K562 (cell line): ENCODE measurements around the gene LRRTM4. TPM values are rescaled to one million over a fixed set of nuclear protein-coding genes. Genes with fewer than 3 reads are reported as not detected.

ENCODE experiments used
- ATAC-seq: fragments of 200-7000 bp; cut with Tn5 transposase; 3 replicates; pipeline ENCODE4 v1.9.1; 2020; ENCODE audit warnings: moderate library complexity
- BruUV-seq: library from RNA; stranded (reverse); fragments of 400-500 nt; replicated peaks from 2 replicates; lab custom pipeline; 2021; lab: Mats Ljungman, UMichigan
- CTCF ChIA-PET: fragments of 300-600 bp; formaldehyde crosslinking; extraction: SDS; loops from one replicate; lab custom pipeline; 2021; ENCODE audit warnings: low intra/inter-chr PET ratio; lab: Yijun Ruan, JAX
- POLR2A ChIA-PET: fragments of 300-600, 350-650 bp; sonication (Branson Sonifier 250); formaldehyde crosslinking; extraction: SDS; loops from one replicate; lab custom pipeline; 2021; ENCODE audit warnings: antibody characterized with exemption, inconsistent platforms; lab: Yijun Ruan, JAX
- DNase-seq, 4 experiments: peaks; one replicate each; pipeline versions ENCODE4 v3.0.0 to v3.0.0-alpha.2; 2011 to 2018; ENCODE audit warnings: low spot score in 3 of 4, mixed read lengths in 3 of 4; ENCODE audit errors: extremely low read depth in 1 of 4
- FAIRE-seq: peaks from 2 replicates; lab custom pipeline; 2011; peaks lifted over from hg19 to GRCh38; lab: Jason Lieb, UNC
- H2AFZ ChIP-seq: 2 replicates; pipeline ENCODE4 v1.6.0; 2011; ENCODE audit warnings: low read depth, low read length, control low read depth, inconsistent platforms
- H3K27ac ChIP-seq: fragments of 200-600 bp; 3 replicates; pipeline ENCODE4 v1.8.0; 2011; ENCODE audit warnings: low read depth, mild to moderate bottlenecking, control low read depth, inconsistent platforms, low read length, moderate library complexity, mixed read lengths; ENCODE audit errors: extremely low read depth
- H3K27me3 ChIP-seq, 2 experiments: fragments of 300-600 bp in 1 of 2; 2 replicates in 1 of 2; 3 replicates in 1 of 2; pipeline versions ENCODE4 v1.6.0 to v1.8.0; 2011; ENCODE audit warnings: inconsistent platforms in 2 of 2, low read length in 2 of 2, mild to moderate bottlenecking in 1 of 2, mixed read lengths in 1 of 2, moderate library complexity in 1 of 2; ENCODE audit not compliant: control insufficient read depth in 2 of 2, insufficient read depth in 2 of 2
- H3K36me3 ChIP-seq: fragments of 300-600 bp; 3 replicates; pipeline ENCODE4 v1.8.0; 2011; ENCODE audit warnings: mild to moderate bottlenecking, low read length, inconsistent platforms; ENCODE audit not compliant: control insufficient read depth, insufficient read depth
- H3K4me1 ChIP-seq, 2 experiments: fragments of 200-600 bp in 1 of 2; replicated peaks in 1 of 2; 2 replicates in 1 of 2; 3 replicates in 1 of 2; pipeline versions ENCODE4 v1.5.1 to v1.8.0; 2011; ENCODE audit warnings: inconsistent platforms in 2 of 2, low read length in 2 of 2, mild to moderate bottlenecking in 1 of 2, mixed read lengths in 1 of 2, moderate library complexity in 1 of 2; ENCODE audit not compliant: control insufficient read depth in 2 of 2, insufficient read depth in 2 of 2
- H3K4me2 ChIP-seq: 2 replicates; pipeline ENCODE4 v1.6.1; 2011; ENCODE audit warnings: low read length, control low read depth, inconsistent platforms, mixed read lengths; ENCODE audit not compliant: insufficient read depth
- H3K4me3 ChIP-seq: fragments of 200-600 bp; sonication (generic), shearing (Covaris generic); 2 replicates; pipeline ENCODE4 v1.5.1; 2016; ENCODE audit warnings: control low read depth, inconsistent platforms
- H3K79me2 ChIP-seq: fragments of 200-600 bp; 3 replicates; pipeline ENCODE4 v1.8.0; 2011; ENCODE audit warnings: low read length, inconsistent platforms; ENCODE audit not compliant: control insufficient read depth, insufficient read depth
- H3K9ac ChIP-seq, 2 experiments: 2 replicates each; pipeline versions ENCODE4 v1.6.0 to v1.6.1; 2011; ENCODE audit warnings: low read depth in 2 of 2, low read length in 2 of 2, control low read depth in 1 of 2, inconsistent platforms in 1 of 2, mild to moderate bottlenecking in 1 of 2, mixed read lengths in 1 of 2; ENCODE audit not compliant: insufficient read depth in 1 of 2
- H3K9me1 ChIP-seq: one replicate; pipeline ENCODE4 v1.6.0; 2011; ENCODE audit warnings: inconsistent platforms, mild to moderate bottlenecking, low read length, moderate library complexity; ENCODE audit not compliant: control insufficient read depth, insufficient read depth
- H3K9me3 ChIP-seq: replicated peaks from 2 replicates; pipeline ENCODE4 v1.5.1; 2011; ENCODE audit warnings: low read depth, low read length, inconsistent platforms; ENCODE audit not compliant: control insufficient read depth, insufficient read depth
- H4K20me1 ChIP-seq: replicated peaks from 2 replicates; pipeline ENCODE4 v1.6.1; 2011; ENCODE audit warnings: low read length, inconsistent platforms, mixed read lengths; ENCODE audit not compliant: control insufficient read depth, insufficient read depth
- GTF2A2 ChIP-seq: IDR thresholded peaks from 2 replicates; pipeline ENCODE4 v1.6.1; 2016; ENCODE audit warnings: mild to moderate bottlenecking, missing genetic modification characterization, missing compliant biosample characterization
- NKRF ChIP-seq: fragments of 450-650 bp; IDR thresholded peaks from 2 replicates; pipeline ENCODE4 v1.6.1; 2016; ENCODE audit warnings: borderline replicate concordance
- SLC30A9 ChIP-seq: fragments of 250-450 bp; sonication (Bioruptor Pico); IDR thresholded peaks from 2 replicates; pipeline ENCODE4 v1.8.0; 2022; ENCODE audit warnings: mild to moderate bottlenecking, moderate library complexity
- TAF9B ChIP-seq: fragments of 450-650 bp; IDR thresholded peaks from 2 replicates; pipeline ENCODE4 v1.6.1; 2018; ENCODE audit warnings: mild to moderate bottlenecking; ENCODE audit not compliant: partially characterized antibody
- ZNF232 ChIP-seq: sonication (generic); formaldehyde crosslinking; IDR thresholded peaks from 2 replicates; pipeline ENCODE4 v1.8.0; 2022; ENCODE audit warnings: mild to moderate bottlenecking, missing genetic modification reagents
- ZNF41 ChIP-seq: fragments of 250-450 bp; sonication (Bioruptor Pico); conservative IDR thresholded peaks from 2 replicates; pipeline ENCODE4 v1.4.0; 2020; ENCODE audit warnings: mild to moderate bottlenecking
- ZNF436 ChIP-seq: fragments of 250-450, 450-650 bp; sonication (Bioruptor Pico); formaldehyde crosslinking; IDR thresholded peaks from 2 replicates; pipeline ENCODE4 v1.7.0; 2020; ENCODE audit warnings: mild to moderate bottlenecking
- WGBS: fragments of 100-300 bp; shearing (Covaris generic); methylation state at CpG from one replicate; pipeline ENCODE4 v1.1.6; 2016; ENCODE audit warnings: low coverage, mixed read lengths; ENCODE audit not compliant: insufficient coverage; ENCODE audit errors: missing lambda C conversion rate; 5-methylcytosine and 5-hydroxymethylcytosine counted together
- in situ Hi-C: fragments of 300-500 bp; cut with MboI; formaldehyde crosslinking; loops from 4 replicates; pipeline ENCODE4 v1.15.0; 2018; ENCODE audit warnings: inconsistent platforms, mixed read lengths
- intact Hi-C: fragments of 100-400 bp; cut with micrococcal nuclease; formaldehyde crosslinking; loops from 2 replicates; pipeline ENCODE4 v1.14.2; 2022
- polyA plus RNA-seq, 8 experiments: library from polyadenylated mRNA; depleted of rRNA in 4 of 8; stranded (reverse) in 5 of 8; unstranded in 3 of 8; fragments of >200 nt; fragmentation: Nextera tagmentation in 2 of 8; fragmentation: Illumina TruSeq in 1 of 8; extraction: Ambion mirVana in 2 of 8; extraction: Trizol in 1 of 8; gene quantifications; 2 replicates each; pipeline versions ENCODE4 v1.2.1 to v1.2.3, GENCODE V29; 2011 to 2014; ENCODE audit warnings: inconsistent platforms in 1 of 8, missing spikeins in 1 of 8
- total RNA-seq, 7 experiments: library from RNA; depleted of rRNA in 6 of 7; stranded (reverse); fragments of >200 nt in 6 of 7; fragmentation: Illumina TruSeq in 2 of 7; extraction: Trizol in 2 of 7; gene quantifications; 2 replicates each; pipeline versions ENCODE4 v1.2.1 to v1.2.3, GENCODE V29; 2011 to 2021; ENCODE audit warnings: low replicate concordance in 1 of 7
- TF ChIP-seq, protein P1 (sequence below), 2 experiments: fragments of 450-650 bp; formaldehyde crosslinking in 1 of 2; IDR thresholded peaks; 2 replicates each; pipeline versions ENCODE4 v1.4.0 to v1.6.1; 2014 to 2020; ENCODE audit warnings: mild to moderate bottlenecking in 2 of 2, borderline replicate concordance in 1 of 2, low read depth in 1 of 2

The LRRTM4 gene
- total and polyA plus RNA-seq, 9 of the 15 experiments (the other 6 are each of a cell fraction or from before 2014, with no cell fraction given), result 0.04 TPM; not detected in 6

DNA sequence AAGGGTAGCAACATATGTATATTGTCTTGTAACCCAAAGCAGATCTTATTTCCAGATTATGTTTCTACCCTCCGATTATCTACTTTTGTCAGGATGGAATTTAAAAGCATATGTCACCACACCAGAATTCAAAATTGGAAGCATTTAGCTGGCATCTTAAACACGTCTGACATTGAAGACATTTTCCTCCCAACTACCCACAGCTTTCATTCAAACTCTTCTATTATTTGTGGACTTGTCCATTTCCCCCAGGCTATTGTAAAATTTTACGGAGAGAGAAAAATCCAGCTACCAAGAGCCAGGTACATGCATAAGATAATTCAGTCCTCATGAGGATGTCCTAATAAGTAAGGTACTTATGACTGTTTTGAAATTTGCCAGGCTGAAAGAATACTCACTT is 659.3 kb downstream of the LRRTM4 start:
- no peak overlapping the region for H2AFZ ChIP-seq
- POLR2A ChIA-PET, result no interaction called here
- 2% methylated on average over 3 of the region's 3 CpGs for WGBS
- no peak overlapping the region for H3K4me2 ChIP-seq
- H3K9ac ChIP-seq, result no peak overlapping the region
- intact Hi-C loops, result no loop called here
- in situ Hi-C loops, result no loop called here
- H4K20me1 ChIP-seq, result no peaks in the 10 kb centered on the region
- no peak overlapping the region for H3K4me3 ChIP-seq
- no peaks in the 10 kb centered on the region for H3K4me1 ChIP-seq
- H3K27ac ChIP-seq, result no peak overlapping the region
- no peak for DNase-seq
- no TSS peak for BruUV-seq
- CTCF ChIA-PET, result no interaction called here
- H3K9me3 ChIP-seq, result no peaks in the 10 kb centered on the region
- TF ChIP-seq NKRF (no peak), TAF9B (no peak), GTF2A2 (tag) (no peak), ZNF41 (no peak), ZNF232 (CRISPR knock-in tag) (no peak), ZNF436 (CRISPR knock-in tag) (no peak), SLC30A9 (no peak)
- TF ChIP-seq, protein P1, sequence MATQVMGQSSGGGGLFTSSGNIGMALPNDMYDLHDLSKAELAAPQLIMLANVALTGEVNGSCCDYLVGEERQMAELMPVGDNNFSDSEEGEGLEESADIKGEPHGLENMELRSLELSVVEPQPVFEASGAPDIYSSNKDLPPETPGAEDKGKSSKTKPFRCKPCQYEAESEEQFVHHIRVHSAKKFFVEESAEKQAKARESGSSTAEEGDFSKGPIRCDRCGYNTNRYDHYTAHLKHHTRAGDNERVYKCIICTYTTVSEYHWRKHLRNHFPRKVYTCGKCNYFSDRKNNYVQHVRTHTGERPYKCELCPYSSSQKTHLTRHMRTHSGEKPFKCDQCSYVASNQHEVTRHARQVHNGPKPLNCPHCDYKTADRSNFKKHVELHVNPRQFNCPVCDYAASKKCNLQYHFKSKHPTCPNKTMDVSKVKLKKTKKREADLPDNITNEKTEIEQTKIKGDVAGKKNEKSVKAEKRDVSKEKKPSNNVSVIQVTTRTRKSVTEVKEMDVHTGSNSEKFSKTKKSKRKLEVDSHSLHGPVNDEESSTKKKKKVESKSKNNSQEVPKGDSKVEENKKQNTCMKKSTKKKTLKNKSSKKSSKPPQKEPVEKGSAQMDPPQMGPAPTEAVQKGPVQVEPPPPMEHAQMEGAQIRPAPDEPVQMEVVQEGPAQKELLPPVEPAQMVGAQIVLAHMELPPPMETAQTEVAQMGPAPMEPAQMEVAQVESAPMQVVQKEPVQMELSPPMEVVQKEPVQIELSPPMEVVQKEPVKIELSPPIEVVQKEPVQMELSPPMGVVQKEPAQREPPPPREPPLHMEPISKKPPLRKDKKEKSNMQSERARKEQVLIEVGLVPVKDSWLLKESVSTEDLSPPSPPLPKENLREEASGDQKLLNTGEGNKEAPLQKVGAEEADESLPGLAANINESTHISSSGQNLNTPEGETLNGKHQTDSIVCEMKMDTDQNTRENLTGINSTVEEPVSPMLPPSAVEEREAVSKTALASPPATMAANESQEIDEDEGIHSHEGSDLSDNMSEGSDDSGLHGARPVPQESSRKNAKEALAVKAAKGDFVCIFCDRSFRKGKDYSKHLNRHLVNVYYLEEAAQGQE (IDR thresholded peaks at IDR 0.05; ENCODE audit: borderline replicate concordance), result no peak
- TF ChIP-seq, protein P1 (CRISPR knock-in tag; IDR thresholded peaks at IDR 0.05; ENCODE audit: low read depth), result no peak
- H3K79me2 ChIP-seq, result no peaks in the 10 kb centered on the region
- FAIRE-seq, result no peak
- no peaks in the 10 kb centered on the region for H3K27me3 ChIP-seq
- ATAC-seq, result no peak
- no peaks in the 10 kb centered on the region for H3K9me1 ChIP-seq
- H3K36me3 ChIP-seq, result no peaks in the 10 kb centered on the region
